C4-2B (cell line): ENCODE results near the gene HIRIP3.

ENCODE experiments used
- CTCF ChIP-seq: fragments of 450-650 bp; conservative IDR thresholded peaks from 2 replicates; pipeline ENCODE4 v1.5.1; 2017; ENCODE audit warnings: mild to moderate bottlenecking
- ZFX ChIP-seq: fragments of 450-650 bp; IDR thresholded peaks from 2 replicates; pipeline ENCODE4 v1.6.1; 2017

GRCh38 chr16:29984137-29984763 is 11.2 kb downstream of the HIRIP3 start:
- no peak for TF ChIP-seq CTCF
- TF ChIP-seq ZFX, result no peak
